ENCODE data around the gene CAPN3.
A peak's percentile ranks its signal among the peaks of the same experiment; 100 is the strongest.

CAPN3 gene

DNA sequence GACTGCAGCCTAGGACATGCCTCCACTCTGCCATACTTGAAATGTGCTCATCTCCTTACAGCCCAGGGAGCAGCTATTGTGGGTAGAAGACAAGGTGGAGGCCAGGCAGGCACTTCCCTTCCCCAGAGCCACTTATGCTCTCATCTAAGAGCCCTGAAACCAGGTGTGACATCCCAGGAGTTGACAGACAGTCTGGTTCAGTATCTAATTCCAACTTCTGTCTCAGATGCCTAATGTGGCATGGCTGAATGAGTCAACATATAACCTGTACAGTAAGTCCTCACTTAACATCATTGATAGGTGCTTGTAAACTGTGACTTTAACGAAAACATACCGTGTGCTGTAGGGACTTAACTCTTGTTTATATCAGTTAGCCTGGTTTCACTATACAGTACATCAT lies 1.2 kb upstream of the CAPN3 start:
- no peak for DNase-seq

DNA sequence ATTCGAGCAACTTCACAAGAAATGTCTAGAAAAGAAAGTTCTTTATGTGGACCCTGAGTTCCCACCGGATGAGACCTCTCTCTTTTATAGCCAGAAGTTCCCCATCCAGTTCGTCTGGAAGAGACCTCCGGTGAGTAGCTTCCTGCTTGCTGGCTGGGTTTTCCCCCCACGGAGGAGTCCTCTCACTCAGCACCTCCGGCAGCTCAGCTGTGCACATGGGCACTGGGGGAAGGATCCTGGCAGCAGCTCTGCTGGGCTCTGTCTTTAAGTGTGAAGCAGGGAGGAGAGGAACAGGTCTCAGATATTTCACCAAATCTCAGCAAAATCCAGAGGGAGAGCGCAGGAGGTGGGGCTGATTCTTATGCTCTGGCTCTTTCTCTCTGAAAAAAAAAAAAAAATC lies 684 bp downstream of the CAPN3 start:
- no peak for DNase-seq

DNA sequence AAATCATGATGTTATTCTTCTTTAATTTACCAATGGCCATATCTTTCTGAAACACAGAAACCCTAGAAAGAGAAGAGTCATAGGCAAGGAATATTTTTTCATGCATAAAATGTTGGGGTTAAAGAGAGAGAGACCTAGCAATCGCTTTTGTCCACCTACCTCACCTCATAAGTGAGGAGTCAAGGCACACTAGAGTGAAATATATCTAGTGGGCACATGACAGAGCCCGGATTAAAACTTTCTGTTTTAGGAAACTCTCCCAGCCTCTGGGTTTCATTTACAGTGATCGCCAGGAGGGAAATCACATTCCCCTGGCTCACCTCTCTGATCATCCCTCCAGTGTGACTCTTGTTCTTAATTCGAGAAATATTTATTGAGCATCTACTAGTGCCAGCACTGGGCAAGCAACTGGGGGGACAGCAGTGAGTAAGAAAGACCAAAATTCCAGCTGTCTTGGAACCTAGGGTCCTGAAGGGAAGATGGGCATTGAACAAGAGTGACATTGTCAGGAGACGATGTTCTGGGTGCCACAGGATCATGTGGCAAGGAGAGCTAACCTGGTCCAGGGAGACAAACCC lies 1.3 kb downstream of the CAPN3 start:
- no peak for DNase-seq

DNA sequence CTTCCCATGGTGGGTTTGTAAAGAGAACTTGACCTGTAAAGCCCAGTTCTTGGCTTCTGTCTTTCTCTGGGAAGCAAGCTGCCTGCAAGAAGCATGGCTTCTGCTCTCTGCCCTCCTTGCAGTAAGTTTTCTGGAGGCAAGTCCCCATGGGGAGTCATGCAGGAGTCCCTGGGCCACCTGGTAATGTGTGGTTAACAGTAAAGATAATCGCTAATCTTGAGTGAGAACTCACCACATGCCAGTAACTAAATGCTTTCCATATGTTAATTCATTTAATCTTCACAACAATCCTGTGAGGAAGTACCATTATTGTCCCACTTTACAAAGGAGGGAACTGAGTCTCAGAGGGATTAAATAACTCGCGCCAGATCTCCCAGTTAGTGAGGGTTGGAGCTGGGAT lies 4.2 kb downstream of the CAPN3 start:
- DNase-seq = no peak

DNA sequence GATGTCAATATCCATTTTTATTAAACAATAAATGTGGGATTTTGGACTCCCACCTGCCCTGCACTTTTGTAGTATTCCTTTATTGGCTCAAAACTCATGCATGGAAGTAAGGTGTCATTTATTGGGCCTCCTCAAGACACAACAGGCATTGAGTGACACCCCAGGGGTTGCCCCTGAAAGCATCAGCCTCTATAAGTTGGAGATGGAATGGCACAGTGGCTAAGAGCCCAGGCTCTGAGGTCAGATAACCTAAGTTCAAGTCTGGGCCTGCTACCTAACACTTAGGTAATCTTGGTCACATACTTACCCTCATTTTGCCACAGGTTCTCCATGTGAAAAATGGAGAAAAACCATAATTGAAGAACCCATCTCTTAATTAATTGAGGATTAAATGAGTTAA lies 4.6 kb downstream of the CAPN3 start:
- DNase-seq = no peak

DNA sequence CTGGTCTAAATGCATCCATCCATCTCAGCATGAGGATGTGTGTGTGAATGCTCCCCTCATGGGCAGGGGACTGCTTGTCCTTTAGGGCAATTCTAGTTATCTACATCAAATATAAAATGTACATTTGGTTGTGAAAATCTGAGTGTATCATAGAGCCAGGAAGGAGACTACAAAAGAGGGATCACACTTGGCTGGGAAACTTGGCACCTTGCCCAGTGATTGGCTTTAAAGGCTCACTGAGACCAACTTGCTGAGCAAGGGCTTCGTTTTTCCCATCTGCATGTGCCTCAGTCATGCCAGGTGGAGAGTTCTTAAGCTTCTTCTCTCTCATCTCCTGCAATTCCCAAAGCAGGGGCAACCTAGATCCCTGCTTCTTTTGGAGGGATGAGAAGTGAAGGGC lies 5.2 kb downstream of the CAPN3 start:
- DNase-seq = no peak

DNA sequence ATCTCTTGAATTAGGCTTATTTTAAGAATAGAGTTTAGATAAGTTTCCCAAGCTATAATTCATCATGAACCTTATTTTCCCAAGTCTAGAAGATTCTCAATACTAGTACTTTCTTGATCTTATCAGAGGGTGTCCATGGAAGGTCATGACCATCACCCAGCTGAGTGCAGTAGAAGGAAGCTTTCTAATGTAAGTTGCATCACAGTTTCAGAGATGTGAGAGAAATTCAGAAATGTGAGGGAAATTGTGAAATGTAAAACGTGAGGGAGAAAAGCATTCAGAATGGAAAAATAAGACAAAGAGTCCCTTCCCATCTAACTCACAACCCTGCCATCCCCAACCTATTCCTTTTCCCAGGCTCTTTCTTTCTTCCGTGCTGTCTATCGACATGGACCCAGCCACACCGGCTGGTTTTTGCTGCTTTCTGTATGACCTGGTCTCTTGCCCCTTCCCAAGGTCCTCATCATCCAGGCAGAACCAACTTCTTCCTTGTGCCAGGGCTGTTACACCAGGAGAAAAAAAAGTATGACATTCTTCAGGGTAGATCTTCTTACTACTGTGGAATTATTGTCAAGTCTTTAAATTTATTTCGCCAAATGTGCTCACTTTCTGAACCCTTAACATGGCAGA lies 6.7 kb downstream of the CAPN3 start:
- DNase-seq = no peak

DNA sequence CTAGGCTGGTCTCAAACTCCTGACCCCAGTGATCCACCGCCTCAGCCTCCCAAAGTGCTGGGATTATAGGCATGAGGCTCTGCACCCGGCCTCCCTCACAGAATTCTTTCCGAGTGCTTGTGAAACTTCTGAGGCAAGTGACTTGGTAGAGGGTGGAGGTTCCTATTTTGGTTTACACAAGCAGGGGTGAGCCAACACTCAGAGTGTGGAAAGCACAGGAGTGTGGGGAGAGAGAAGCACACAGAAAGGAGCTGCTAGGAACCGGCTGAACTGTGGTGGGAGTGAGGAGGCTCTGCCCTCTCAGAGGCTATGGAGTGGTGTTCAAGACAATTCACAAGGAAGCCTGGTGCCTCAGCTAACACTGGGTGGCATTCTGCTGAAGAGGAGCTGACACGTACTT lies 7.7 kb downstream of the CAPN3 start:
- no peak for DNase-seq

DNA sequence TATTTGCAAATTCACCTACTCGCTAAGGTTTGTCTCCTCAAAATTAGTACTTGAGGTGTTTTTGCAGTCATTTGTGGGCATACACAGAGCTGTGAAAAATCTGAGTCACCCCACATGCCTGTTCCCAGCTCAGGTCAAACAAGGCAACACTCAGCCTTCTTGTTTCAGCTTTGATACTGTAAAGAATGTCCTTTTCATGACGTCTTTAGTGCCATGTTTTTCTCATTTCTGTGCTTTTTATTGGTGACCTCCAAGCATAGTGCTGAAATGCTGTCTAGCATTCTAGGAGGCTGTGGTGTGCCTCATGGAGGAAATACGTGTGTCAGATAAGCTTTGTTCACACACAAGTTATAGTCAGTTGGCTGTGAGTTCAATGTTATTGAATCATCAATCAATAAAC lies 8.8 kb downstream of the CAPN3 start:
- DNase-seq = no peak

DNA sequence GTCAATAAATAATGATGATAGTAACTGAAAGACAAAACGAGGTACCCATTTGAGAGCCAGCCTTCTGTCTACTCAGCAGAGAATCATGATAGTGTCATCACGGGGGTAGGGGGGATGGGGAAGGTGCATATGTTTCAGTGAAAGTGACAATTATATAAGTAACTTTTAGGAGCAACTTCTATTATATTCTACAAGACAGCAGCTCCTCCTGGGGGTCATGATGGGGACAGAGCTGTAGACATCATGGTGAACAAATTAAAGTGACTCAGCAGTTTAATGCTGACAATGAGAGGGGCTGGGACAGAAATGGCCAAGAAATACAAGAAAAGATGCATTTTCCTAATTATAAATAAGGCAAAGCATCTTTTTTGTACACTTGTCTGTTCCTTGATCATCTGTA lies 11.8 kb downstream of the CAPN3 start:
- DNase-seq = peak; percentile 50

DNA sequence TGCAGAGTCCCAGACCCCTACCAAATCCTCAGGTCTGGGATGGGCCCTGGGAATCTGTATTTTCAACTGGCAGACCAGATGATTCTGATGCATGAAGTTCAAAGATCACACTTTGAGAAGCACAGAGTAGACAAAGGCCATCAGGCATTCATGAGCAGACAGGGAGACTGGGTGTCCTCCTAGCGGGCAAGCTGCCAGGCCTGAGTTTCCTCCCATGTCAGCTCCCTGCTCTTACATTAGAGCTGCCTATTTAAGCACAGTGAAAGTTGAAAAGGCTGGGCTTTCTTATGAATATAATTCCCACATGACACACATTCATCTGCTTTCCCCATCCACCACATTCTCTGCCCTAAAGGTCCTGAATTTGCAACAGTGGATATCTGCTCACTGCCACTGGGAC lies 14.0 kb downstream of the CAPN3 start:
- DNase-seq = no peak

DNA sequence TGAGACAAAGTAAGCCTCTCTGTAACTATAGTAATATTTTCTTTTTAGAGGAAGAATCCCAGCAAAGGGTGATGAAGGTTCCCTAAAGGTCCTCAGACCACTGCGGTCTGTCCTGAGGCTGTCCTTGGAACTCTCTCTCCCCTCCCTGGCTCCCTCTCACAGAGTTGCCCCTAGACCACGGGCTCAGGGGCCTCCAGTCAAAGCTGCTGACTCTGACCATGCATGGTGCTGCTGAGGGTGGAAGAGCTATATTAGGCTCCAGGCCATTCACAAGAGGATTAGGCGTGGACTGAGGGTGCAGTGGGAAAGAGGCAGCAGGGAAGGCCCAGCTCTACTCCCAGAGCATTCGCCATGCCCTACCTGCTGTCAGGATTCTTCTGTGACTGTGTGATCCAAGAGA lies 14.6 kb downstream of the CAPN3 start:
- DNase-seq = no peak

DNA sequence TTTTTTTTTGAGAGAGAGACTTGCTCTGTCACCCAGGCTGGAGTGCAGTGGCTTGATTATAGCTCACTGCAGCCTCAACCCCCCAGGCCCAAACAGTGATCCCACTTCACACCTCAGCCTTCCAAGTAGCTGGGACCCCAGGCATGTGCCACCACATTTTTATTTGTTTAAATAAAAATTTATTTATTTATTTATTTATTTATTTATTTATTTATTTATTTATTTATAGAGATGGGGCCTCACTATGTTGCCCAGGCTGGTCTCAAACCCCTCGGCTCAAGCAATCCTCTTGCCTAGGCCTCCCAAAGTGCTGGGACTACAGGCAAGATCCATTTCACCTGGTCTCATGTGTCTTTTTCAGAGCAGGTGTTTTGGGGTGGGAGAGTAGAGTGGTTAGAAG lies 15.5 kb downstream of the CAPN3 start:
- no peak for DNase-seq

DNA sequence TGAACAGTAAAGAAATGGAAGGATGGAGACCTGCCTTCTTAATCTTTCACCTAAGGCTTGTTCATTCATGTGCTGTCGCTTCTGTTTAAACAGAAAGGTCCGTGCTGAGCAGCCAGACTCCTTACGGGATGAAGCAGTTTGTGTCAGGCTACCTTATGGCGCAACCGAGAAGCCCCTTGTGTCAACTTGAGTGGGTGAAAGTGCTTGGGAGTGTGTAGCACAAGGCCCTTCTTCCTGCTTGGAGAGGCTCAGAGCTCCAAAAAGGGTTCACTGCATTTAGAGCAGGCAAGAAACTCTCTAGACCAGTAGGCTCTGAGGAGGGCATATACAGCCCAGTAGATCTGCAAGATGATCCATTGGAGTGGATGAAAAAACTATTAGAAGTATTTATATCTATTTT lies 16.0 kb downstream of the CAPN3 start:
- DNase-seq = no peak

DNA sequence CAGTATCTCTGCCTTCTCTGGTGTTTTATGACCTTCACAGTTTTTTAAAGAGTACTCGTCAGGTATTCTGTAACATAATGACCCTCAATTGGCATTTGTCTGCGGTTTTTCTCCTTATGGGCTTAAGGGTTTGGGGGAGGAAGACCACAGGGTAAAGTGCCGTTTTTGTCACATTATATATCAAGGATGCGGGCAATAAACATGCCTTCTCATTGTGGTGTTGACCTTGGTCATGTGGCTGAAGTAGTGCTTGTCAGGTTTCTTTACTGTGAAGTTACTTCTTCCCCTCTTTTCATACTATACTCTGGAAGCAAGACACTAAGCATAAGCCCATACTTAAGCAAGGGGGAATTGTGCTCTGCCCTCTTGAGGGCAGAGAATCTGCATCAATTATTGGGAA lies 16.6 kb downstream of the CAPN3 start:
- DNase-seq = no peak

DNA sequence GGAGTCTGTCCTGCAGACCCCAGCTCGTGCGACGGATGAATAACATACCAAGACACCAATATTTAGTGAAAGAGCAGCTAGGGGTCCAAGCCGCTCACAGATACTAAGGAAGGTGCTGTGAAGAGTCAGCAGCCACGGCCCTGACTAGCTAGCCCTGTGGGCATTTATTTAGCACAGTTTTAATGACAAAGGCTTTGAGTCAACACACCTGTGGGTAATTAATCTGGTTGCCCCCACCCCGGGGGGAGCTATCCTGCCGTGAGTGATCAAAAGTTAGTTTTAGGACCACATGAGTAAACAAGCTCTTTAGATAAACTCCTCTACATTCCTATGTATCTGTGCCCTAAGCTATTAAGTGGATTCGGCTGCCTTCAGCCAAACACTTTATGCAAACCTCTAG lies 18.7 kb downstream of the CAPN3 start:
- DNase-seq = no peak

DNA sequence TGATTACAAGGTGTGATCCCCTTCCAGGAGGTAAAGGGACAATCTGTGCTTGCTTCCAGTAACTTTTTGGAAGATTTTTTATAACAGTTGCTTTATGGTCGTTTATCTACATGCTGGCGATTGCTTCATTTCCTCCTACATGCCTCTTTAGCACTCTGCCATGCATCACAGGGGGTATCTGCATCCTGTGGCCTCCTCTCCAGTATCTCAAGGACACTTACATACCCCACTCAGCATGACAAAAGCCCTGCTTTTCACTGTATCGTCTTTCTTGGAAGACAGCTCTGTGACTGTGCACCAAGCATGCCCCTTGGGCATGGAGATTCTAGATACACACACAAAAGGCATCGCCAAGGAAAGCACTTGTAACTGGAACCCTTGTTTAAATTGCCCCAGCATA lies 25.3 kb downstream of the CAPN3 start:
- DNase-seq = no peak

DNA sequence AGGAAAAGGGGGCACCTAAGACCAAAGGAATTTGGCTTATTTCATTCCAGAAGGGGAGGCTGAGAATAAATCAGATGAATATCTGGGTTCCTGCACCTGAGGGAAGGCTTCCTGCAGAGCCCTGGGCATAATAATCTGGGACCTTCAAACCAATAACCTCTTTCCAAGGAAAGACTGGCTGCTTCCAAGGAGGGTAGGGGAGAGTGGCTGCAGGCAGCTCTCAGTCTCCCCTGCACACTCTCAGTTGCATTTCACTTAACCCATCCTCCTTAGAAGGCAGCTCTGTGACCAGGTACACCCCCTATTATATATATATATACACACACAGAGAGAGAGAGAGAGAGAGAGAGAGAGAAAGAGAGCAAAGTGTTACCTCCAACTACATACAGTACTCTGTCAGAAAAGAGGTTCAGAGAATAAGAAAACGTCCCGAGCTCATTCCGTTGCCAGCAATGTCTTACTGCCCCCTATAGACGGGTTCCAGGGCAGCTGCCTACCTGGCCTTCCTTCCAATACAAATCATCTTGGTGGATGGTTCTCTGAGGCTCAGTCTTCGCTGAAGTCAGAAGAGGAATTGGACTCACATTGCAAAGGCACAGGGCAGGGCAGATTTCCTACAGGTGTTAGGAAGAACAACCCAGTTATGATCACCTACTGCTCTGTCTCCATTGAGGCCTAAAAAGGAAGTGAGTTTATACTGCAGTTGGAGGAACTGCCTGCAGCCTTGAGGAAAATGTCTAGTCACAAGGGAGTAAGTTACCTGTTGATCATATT lies 26.1 kb downstream of the CAPN3 start:
- peak; percentile 57 for DNase-seq

DNA sequence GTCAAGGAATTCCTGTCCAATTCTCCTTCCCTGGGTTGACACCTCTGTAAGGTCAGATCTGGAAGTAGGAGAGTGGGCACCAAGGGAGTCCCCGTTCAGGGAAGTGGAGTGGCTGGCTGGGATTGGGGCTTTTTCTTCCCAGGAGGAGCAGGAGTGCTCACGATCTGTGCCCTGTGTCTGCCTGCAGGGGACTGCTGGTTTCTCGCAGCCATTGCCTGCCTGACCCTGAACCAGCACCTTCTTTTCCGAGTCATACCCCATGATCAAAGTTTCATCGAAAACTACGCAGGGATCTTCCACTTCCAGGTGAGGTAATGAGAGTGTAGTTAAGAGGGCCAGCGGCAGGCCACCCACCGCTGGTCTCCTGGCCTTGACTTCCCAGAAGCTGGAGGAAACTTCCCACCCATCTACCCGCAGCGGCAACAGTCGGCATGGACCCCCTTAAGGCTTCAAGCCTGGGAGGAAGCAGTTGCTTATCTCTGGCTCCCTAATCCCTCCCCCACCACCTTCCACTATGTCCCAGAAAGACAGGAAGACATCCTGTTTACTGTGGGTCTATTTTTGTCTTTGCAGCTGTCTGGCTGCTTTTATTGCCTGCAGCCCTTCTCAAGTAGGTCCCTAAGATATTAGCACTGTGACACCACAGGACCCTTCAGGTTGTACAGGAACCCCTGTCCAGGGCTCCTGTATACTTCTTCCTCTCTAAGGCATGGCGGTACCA lies 26.8 kb downstream of the CAPN3 start:
- no peak for DNase-seq

DNA sequence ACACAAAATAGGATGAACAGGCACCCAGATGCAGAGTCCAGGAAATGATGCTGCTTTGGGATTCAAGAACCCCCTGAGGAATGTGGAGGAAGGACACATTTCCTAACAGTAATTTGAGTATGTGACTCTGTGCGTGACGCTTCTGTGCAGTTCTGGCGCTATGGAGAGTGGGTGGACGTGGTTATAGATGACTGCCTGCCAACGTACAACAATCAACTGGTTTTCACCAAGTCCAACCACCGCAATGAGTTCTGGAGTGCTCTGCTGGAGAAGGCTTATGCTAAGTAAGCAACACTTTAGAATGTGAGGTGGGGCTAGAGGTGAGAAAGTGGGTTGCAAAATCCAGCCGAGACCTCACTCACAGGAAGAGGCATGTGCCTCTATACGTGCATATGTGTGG lies 28.3 kb downstream of the CAPN3 start:
- DNase-seq = no peak

DNA sequence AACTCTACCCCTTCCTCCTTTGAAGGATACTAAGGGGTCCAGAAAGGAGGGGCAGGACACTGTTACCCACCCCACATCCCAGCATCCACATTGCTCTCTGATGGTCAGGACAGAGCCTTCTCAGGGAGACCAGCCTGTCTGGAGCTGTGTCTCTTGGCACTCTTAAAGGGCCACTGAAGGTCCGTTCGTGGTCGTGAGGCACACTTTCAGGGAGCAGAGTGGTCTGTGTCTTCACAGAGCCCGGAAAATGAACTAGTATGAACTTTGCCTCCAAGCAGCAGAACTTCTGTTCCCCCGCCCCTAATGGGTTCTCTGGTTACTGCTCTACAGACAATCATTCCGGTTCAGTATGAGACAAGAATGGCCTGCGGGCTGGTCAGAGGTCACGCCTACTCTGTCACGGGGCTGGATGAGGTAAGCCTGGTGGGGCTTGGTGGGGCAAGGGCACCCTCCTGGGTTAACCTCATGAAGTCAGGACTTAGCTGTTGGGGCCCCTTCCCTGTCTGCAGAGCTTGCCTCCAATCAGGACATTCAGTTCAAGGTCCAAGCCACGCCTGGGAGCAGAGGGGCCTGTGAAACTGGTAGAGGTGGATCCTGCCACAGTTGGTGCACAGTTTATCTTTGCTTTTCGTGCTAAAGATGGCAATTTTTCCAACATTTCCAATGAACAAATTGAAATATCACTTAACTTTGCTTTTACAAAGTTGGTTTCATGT lies 33.2 kb downstream of the CAPN3 start:
- DNase-seq = no peak

DNA sequence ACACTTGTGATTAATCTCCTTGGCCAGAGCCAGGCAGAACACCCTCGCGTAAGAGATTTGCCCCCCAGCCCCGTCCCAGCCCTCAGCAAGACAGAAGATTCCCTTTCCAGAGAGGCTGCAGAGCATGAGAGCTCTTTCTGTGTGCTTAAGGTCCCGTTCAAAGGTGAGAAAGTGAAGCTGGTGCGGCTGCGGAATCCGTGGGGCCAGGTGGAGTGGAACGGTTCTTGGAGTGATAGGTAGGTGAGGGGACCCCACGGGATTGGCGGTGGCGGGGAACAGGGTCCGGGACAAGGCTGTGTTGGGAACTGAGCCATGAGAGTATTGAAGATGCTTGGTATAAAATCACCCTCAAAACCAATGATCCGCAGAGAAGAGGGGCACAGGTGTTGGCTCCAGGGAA lies 34.8 kb downstream of the CAPN3 start:
- no peak for DNase-seq

DNA sequence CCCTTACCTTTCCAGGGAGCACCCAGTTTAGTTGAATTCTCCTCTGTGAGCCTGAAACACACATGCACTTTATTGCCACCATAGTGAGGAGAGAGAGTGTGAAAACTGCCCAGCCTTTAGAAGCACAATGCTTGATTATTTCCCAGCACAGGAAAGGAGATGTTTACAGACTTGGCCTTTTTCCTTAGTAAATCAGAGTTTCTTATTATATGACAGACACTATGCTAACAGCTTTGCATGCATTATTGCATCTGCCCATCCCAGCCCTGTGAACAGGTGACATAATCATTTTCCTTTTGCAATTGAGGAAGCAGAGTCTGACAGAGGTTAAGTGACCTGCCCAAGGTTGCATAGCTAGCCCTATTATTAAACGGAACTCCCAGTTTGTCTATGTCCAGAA lies 36.5 kb downstream of the CAPN3 start:
- no peak for DNase-seq
